Vagina (tissue), 2 donors: ENCODE measurements around the gene WDR20.

Experiments used
- CTCF ChIP-seq, 3 experiments: fragments of 450-650 bp in 2 of 3; fragments of 200-600 bp in 1 of 3; sonication (generic) in 1 of 3; IDR thresholded peaks; one replicate each; pipeline ENCODE4 v1.5.1; 2017 to 2019; ENCODE audit warnings: antibody characterized with exemption in 3 of 3, mild to moderate bottlenecking in 2 of 3, moderate library complexity in 2 of 3
- POLR2A ChIP-seq, 2 donors: fragments of 450-650 bp; IDR thresholded peaks; one replicate each; pipeline ENCODE4 v1.6.1; 2017; ENCODE audit warnings: antibody characterized with exemption in 2 of 2, mild to moderate bottlenecking in 2 of 2, moderate library complexity in 2 of 2

- TF ChIP-seq CTCF (IDR thresholded peaks at IDR 0.05) (no peak), POLR2A (IDR thresholded peaks at IDR 0.05) (no peak)
Observed at GRCh38 chr14:102140750-102141145, 1.1 kb downstream of the WDR20 start.
